PC-9 (cell line): Measurements from ENCODE around the gene DNAJC28.

Experiments
- EZH2 ChIP-seq: fragments of 200-600 bp; sonication (generic); IDR thresholded peaks from 2 replicates; pipeline ENCODE4 v1.8.0; 2017; ENCODE audit warnings: antibody characterized with exemption, low read depth
- TF ChIP-seq, protein P1 (sequence below): fragments of 200-600 bp; sonication (generic); conservative IDR thresholded peaks from 2 replicates; pipeline ENCODE4 v1.6.1; 2017; ENCODE audit warnings: mixed run types, antibody characterized with exemption, mild to moderate bottlenecking, moderate library complexity

- TF ChIP-seq, protein P1, sequence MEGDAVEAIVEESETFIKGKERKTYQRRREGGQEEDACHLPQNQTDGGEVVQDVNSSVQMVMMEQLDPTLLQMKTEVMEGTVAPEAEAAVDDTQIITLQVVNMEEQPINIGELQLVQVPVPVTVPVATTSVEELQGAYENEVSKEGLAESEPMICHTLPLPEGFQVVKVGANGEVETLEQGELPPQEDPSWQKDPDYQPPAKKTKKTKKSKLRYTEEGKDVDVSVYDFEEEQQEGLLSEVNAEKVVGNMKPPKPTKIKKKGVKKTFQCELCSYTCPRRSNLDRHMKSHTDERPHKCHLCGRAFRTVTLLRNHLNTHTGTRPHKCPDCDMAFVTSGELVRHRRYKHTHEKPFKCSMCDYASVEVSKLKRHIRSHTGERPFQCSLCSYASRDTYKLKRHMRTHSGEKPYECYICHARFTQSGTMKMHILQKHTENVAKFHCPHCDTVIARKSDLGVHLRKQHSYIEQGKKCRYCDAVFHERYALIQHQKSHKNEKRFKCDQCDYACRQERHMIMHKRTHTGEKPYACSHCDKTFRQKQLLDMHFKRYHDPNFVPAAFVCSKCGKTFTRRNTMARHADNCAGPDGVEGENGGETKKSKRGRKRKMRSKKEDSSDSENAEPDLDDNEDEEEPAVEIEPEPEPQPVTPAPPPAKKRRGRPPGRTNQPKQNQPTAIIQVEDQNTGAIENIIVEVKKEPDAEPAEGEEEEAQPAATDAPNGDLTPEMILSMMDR: no peak
- TF ChIP-seq EZH2: no peak
These were observed 45.7 kb upstream of the DNAJC28 start for GRCh38 chr21:33537212-33537611.
